Esophagus squamous epithelium (tissue), 4 donors: Measurements from ENCODE around the gene ADAM33.

ENCODE experiments used
- POLR2A ChIP-seq, 4 donors: fragments of 450-650 bp; IDR thresholded peaks; one replicate each; pipeline ENCODE4 v1.6.1; 2017; ENCODE audit warnings: antibody characterized with exemption in 4 of 4, mild to moderate bottlenecking in 4 of 4, moderate library complexity in 3 of 4
- TF ChIP-seq, protein P1 (sequence below), 6 experiments: fragments of 450-650 bp in 4 of 6; fragments of 200-600 bp in 2 of 6; sonication (generic) in 2 of 6; IDR thresholded peaks; one replicate each; pipeline ENCODE4 v1.5.1; 2016 to 2019; ENCODE audit warnings: antibody characterized with exemption in 6 of 6, mild to moderate bottlenecking in 4 of 6, moderate library complexity in 4 of 6

- TF ChIP-seq, protein P1, sequence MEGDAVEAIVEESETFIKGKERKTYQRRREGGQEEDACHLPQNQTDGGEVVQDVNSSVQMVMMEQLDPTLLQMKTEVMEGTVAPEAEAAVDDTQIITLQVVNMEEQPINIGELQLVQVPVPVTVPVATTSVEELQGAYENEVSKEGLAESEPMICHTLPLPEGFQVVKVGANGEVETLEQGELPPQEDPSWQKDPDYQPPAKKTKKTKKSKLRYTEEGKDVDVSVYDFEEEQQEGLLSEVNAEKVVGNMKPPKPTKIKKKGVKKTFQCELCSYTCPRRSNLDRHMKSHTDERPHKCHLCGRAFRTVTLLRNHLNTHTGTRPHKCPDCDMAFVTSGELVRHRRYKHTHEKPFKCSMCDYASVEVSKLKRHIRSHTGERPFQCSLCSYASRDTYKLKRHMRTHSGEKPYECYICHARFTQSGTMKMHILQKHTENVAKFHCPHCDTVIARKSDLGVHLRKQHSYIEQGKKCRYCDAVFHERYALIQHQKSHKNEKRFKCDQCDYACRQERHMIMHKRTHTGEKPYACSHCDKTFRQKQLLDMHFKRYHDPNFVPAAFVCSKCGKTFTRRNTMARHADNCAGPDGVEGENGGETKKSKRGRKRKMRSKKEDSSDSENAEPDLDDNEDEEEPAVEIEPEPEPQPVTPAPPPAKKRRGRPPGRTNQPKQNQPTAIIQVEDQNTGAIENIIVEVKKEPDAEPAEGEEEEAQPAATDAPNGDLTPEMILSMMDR (IDR thresholded peaks at IDR 0.05), result no peak
- no peak for TF ChIP-seq POLR2A (IDR thresholded peaks at IDR 0.05)
Measured at GRCh38 chr20:3693376-3693775, 11.6 kb upstream of the ADAM33 start.
